WTC11 (cell line): Measurements from ENCODE around the gene GTF2I. TPM values are rescaled to one million over a fixed set of nuclear protein-coding genes. Genes with fewer than 3 reads are reported as not detected.
A peak's percentile ranks its signal among the peaks of the same experiment; 100 is the strongest.
"Not testable (repeated sequence)": the region's sequence is repeated elsewhere in the genome, so short reads cannot be mapped to it uniquely, and the experiment has no call there.

Source experiments
- ATAC-seq: fragments of 200-7000 bp; cut with Tn5 transposase; 2 replicates; pipeline ENCODE4 v1.10.0; 2021; ENCODE audit warnings: mild to moderate bottlenecking, moderate library complexity
- CTCF ChIA-PET: fragments of 300-600 bp; sonication (Branson Sonifier 250); formaldehyde crosslinking; loops from one replicate; lab custom pipeline; 2021; ENCODE audit warnings: antibody characterized with exemption; lab: Charles Lee
- POLR2A ChIA-PET: fragments of 350-600 bp; sonication (Branson Sonifier 250); formaldehyde crosslinking; loops from one replicate; lab custom pipeline; 2021; ENCODE audit warnings: antibody characterized with exemption; lab: Charles Lee
- DNase-seq: peaks from one replicate; pipeline ENCODE4 v3.0.0; 2021; ENCODE audit warnings: low spot score
- H3K27ac Mint-ChIP-seq: 2 replicates; pipeline ENCODE4 v1.8.0; 2021; ENCODE audit warnings: mixed read lengths
- H3K27me3 Mint-ChIP-seq: 2 replicates; pipeline ENCODE4 v1.8.0; 2021; ENCODE audit warnings: low read depth, mild to moderate bottlenecking, moderate library complexity, mixed read lengths
- H3K36me3 Mint-ChIP-seq: 2 replicates; pipeline ENCODE4 v1.8.0; 2021; ENCODE audit warnings: mixed read lengths
- H3K4me1 Mint-ChIP-seq: 2 replicates; pipeline ENCODE4 v1.8.0; 2022; ENCODE audit warnings: mixed read lengths
- H3K4me3 Mint-ChIP-seq: 2 replicates; pipeline ENCODE4 v1.8.0; 2021; ENCODE audit warnings: mild to moderate bottlenecking, moderate library complexity, mixed read lengths
- H3K9me3 Mint-ChIP-seq: 2 replicates; pipeline ENCODE4 v1.8.0; 2021; ENCODE audit warnings: mixed read lengths
- ELF4 ChIP-seq: sonication (generic); formaldehyde crosslinking; IDR thresholded peaks from 2 replicates; pipeline ENCODE4 v1.8.1; 2022; ENCODE audit warnings: low read depth, mild to moderate bottlenecking, moderate library complexity, missing genetic modification reagents
- IRF2 ChIP-seq: sonication (generic); formaldehyde crosslinking; IDR thresholded peaks from 2 replicates; pipeline ENCODE4 v1.8.0; 2022; ENCODE audit warnings: low read depth, missing genetic modification reagents, borderline replicate concordance
- KAT7 ChIP-seq: sonication (generic); formaldehyde crosslinking; IDR thresholded peaks from 2 replicates; pipeline ENCODE4 v1.8.1; 2023; ENCODE audit warnings: missing genetic modification reagents, mild to moderate bottlenecking, borderline replicate concordance
- NFYB ChIP-seq: sonication (generic); formaldehyde crosslinking; conservative IDR thresholded peaks from 2 replicates; pipeline ENCODE4 v1.8.0; 2022; ENCODE audit warnings: low read depth, missing genetic modification reagents
- SMAD4 ChIP-seq: sonication (generic); formaldehyde crosslinking; IDR thresholded peaks from 2 replicates; pipeline ENCODE4 v1.8.0; 2022; ENCODE audit warnings: mild to moderate bottlenecking, missing genetic modification reagents
- ZNF121 ChIP-seq: sonication (generic); formaldehyde crosslinking; IDR thresholded peaks from 2 replicates; pipeline ENCODE4 v1.8.0; 2023; ENCODE audit warnings: missing genetic modification reagents
- ZNF423 ChIP-seq: fragments of 250-450 bp; sonication (Bioruptor Pico); IDR thresholded peaks from 2 replicates; pipeline ENCODE4 v2.1.2; 2022; ENCODE audit warnings: mild to moderate bottlenecking, moderate library complexity
- total RNA-seq: library from RNA; stranded (reverse); gene quantifications from 3 replicates; pipeline ENCODE4 v1.2.3, GENCODE V29; 2021
- TF ChIP-seq, protein P1 (sequence below): sonication (generic); formaldehyde crosslinking; IDR thresholded peaks from 2 replicates; pipeline ENCODE4 v1.8.1; 2023; ENCODE audit warnings: mild to moderate bottlenecking, missing genetic modification reagents
- TF ChIP-seq, protein P2 (sequence below): sonication (generic); formaldehyde crosslinking; IDR thresholded peaks from 2 replicates; pipeline ENCODE4 v1.8.0; 2023; ENCODE audit warnings: mild to moderate bottlenecking, missing genetic modification reagents
- TF ChIP-seq, protein P3 (sequence below): sonication (generic); formaldehyde crosslinking; IDR thresholded peaks from 2 replicates; pipeline ENCODE4 v1.8.1; 2022; ENCODE audit warnings: low read depth, mild to moderate bottlenecking, moderate library complexity, missing genetic modification reagents, borderline replicate concordance
- TF ChIP-seq, protein P4 (sequence below): sonication (generic); formaldehyde crosslinking; conservative IDR thresholded peaks from 2 replicates; pipeline ENCODE4 v1.8.1; 2023; ENCODE audit warnings: mild to moderate bottlenecking, low read depth, missing genetic modification reagents, moderate library complexity
- TF ChIP-seq, protein P5 (sequence below): sonication (generic); formaldehyde crosslinking; IDR thresholded peaks from 2 replicates; pipeline ENCODE4 v1.8.1; 2022; ENCODE audit warnings: low read depth, missing genetic modification reagents, borderline replicate concordance

The GTF2I gene
- total RNA-seq, 1 experiment from 2014 or later, result 308 TPM

DNA sequence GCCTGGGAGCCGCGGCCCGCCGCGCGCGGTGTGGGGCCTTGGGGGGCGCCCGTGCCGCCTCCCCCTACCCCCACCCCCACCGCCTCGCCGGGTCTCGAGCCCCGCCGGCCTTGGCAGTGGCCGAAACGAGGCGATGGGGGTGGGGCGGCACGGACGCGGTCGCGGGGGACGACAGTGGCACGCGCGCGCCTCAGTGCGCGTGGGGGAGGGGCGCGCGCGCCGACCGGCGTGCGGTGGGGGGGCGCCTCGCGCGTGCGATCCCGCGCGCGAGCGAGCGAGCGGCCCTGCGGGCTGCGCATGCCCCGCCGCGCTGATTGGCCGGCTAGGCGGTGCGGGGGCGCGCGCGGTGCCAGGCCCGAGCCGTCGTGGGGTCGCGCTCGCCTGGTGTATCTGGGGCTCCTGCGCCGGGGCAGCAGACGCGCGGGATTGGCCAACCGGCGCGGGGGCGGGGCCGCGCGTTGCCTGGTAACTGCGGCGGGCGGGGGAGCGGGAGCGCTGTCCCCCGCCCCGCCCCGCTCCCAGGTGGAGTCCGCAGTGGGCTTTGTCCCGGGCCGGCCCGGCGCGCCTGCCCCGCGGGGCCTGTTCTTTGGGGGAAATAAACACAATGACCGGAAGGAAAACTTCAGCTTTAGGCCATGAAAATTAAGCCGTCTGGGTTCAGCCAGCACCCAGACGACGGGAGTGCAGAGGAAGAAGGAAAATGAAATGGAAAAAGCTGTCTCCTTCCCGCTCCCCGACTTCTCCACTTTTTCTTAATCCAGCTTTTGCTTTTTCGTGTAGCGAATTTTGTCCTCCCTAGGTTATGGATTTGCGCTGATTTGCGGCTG, 873 bp downstream of the GTF2I start (continued):
- TF ChIP-seq SMAD4 (CRISPR knock-in tag), result no peak
- TF ChIP-seq, protein P1, sequence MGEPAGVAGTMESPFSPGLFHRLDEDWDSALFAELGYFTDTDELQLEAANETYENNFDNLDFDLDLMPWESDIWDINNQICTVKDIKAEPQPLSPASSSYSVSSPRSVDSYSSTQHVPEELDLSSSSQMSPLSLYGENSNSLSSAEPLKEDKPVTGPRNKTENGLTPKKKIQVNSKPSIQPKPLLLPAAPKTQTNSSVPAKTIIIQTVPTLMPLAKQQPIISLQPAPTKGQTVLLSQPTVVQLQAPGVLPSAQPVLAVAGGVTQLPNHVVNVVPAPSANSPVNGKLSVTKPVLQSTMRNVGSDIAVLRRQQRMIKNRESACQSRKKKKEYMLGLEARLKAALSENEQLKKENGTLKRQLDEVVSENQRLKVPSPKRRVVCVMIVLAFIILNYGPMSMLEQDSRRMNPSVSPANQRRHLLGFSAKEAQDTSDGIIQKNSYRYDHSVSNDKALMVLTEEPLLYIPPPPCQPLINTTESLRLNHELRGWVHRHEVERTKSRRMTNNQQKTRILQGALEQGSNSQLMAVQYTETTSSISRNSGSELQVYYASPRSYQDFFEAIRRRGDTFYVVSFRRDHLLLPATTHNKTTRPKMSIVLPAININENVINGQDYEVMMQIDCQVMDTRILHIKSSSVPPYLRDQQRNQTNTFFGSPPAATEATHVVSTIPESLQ (CRISPR knock-in tag), result no peak
- no peak for TF ChIP-seq IRF2 (CRISPR knock-in tag)
- TF ChIP-seq ZNF121 (CRISPR knock-in tag), result peak; percentile 97
- TF ChIP-seq KAT7 (CRISPR knock-in tag), result no peak
- peak; percentile 81 for TF ChIP-seq NFYB (CRISPR knock-in tag)

DNA sequence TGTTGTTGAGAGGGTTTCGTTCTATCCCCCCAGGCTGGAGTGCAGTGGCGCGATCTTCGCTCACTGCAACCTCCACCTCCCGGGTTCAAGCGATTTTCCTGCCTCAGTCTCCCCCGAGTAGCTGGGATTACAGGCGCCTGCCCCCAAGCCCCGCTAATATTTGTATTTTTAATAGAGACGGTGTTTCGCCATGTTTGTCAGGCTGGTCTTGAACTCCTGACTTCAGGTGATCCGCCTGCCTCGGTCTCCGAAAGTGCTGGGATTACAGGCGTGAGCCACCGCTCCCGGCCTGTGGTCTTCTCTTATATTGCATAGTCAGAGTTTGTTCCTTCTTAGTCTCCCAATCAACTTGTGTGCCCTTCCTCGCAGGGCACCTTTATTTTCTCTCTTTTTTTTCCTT, 2.7 kb downstream of the GTF2I start:
- H3K9me3 Mint-ChIP-seq, ATAC-seq, H3K27me3 Mint-ChIP-seq, CTCF ChIA-PET, H3K36me3 Mint-ChIP-seq: not testable (repeated sequence)
- POLR2A ChIA-PET, result interaction anchor here (0.7 kb wide), 2 partner anchors 13 to 33 kb away, joined by 3 read pairs; no protein-coding TSS in a partner anchor
- peaks cover 57% of the 10 kb centered on the region for H3K4me1 Mint-ChIP-seq
- H3K4me3 Mint-ChIP-seq, result peak overlapping the region; percentile 87
- DNase-seq, result peak; percentile 11
- peak overlapping the region; percentile 100 for H3K27ac Mint-ChIP-seq

DNA sequence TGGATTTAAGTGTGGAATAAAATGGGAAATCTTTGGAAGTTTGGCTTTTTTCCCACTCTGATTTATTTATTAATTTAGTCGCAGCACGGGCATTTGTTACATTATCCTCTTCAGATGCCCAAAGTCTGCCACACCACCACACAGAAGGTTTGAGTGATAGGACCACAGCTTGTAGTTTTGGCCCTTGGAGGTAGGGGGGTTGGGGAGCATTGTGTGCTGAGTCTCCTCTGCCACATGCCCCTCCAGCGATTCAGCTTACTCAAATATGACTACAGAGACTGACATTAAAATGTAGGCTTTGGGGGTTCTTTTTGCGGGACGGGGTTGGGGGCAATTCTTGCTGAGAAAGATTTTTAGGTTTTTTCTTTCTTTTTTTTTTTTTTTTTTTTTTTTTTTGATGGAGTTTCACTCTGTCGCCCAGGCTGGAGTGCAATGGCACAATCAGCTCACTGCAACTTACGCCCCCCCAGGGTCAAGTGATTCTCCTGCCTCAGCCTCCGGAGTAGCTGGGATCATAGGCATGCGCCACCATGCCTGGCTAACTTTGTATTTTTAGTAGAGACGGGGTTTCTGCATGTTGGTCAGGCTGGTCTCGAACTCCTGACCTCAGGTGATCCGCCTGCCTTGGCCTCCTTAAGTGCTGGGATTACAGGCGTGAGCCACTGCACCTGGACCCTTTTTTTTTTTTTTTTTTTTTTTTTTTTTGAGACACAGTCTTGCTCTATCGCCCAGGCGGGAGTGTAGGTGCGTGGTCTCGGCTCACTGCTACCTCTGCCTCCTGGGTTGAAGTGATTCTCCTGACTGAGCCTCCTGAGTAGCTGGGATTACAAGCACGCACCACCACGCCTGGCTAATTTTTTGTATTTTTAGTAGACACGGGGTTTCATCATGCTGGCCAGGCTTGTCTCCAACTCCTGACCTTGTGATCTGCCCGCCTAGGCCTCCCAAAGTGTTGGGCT, 4.6 kb downstream of the GTF2I start:
- not testable (repeated sequence) for H3K9me3 Mint-ChIP-seq, H3K27me3 Mint-ChIP-seq, ATAC-seq
- ChIA-PET CTCF (interaction anchor here (0.6 to 1.3 kb wide), 5 partner anchors 9 to 890 kb away, joined by 3 read pairs; no protein-coding TSS in a partner anchor), POLR2A (interaction anchor here (0.5 kb wide), 1 partner anchor 36 kb away, joined by 3 read pairs; no protein-coding TSS in a partner anchor)
- Mint-ChIP-seq H3K36me3 (peaks cover 19% of the 10 kb centered on the region), H3K4me1 (peaks cover 51% of the 10 kb centered on the region), H3K4me3 (peak overlapping the region; percentile 87), H3K27ac (peak overlapping the region; percentile 95)
- peak; percentile 14 for DNase-seq

DNA sequence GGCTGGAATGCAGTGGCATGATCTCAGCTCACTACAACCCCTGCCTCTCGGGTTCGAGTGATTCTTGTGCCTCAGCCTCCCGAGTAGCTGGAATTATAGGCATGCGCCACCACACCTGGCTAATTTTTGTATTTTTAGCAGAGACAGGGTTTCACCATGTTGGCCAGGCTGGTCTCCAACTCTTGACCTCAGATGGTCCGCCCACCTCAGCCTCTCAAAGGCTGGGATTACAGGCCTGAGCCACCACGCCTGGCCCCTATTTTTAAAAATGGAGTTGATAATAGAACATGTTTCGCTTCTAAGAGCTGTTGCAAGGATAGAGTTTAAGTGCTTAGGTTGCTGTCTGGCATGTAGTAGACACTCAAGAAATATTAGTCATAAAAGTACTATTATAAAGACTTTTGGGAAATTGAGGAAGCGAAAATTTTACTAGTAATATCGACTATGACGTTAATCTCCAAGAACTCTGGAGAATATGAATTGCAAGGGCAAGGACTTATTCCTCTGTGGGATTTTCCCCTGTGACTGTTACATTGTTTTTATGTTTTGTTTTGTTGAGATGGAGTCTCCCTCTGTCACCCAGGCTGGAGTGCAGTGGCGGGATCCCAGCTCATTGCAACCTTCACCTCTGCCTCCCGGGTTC, 7.9 kb downstream of the GTF2I start:
- no peaks in the 10 kb centered on the region for H3K27me3 Mint-ChIP-seq
- H3K4me1 Mint-ChIP-seq, result peaks cover 53% of the 10 kb centered on the region
- no peak for ATAC-seq
- ChIA-PET CTCF (no interaction called here), POLR2A (no interaction called here)
- DNase-seq, result peak; percentile 3
- H3K36me3 Mint-ChIP-seq, result peaks cover 33% of the 10 kb centered on the region
- no peaks in the 10 kb centered on the region for H3K9me3 Mint-ChIP-seq
- H3K27ac Mint-ChIP-seq, result peak overlapping the region; percentile 70
- H3K4me3 Mint-ChIP-seq, result no peak overlapping the region
- TF ChIP-seq, protein P2, sequence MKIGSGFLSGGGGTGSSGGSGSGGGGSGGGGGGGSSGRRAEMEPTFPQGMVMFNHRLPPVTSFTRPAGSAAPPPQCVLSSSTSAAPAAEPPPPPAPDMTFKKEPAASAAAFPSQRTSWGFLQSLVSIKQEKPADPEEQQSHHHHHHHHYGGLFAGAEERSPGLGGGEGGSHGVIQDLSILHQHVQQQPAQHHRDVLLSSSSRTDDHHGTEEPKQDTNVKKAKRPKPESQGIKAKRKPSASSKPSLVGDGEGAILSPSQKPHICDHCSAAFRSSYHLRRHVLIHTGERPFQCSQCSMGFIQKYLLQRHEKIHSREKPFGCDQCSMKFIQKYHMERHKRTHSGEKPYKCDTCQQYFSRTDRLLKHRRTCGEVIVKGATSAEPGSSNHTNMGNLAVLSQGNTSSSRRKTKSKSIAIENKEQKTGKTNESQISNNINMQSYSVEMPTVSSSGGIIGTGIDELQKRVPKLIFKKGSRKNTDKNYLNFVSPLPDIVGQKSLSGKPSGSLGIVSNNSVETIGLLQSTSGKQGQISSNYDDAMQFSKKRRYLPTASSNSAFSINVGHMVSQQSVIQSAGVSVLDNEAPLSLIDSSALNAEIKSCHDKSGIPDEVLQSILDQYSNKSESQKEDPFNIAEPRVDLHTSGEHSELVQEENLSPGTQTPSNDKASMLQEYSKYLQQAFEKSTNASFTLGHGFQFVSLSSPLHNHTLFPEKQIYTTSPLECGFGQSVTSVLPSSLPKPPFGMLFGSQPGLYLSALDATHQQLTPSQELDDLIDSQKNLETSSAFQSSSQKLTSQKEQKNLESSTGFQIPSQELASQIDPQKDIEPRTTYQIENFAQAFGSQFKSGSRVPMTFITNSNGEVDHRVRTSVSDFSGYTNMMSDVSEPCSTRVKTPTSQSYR (CRISPR knock-in tag), result no peak
- TF ChIP-seq, protein P3, sequence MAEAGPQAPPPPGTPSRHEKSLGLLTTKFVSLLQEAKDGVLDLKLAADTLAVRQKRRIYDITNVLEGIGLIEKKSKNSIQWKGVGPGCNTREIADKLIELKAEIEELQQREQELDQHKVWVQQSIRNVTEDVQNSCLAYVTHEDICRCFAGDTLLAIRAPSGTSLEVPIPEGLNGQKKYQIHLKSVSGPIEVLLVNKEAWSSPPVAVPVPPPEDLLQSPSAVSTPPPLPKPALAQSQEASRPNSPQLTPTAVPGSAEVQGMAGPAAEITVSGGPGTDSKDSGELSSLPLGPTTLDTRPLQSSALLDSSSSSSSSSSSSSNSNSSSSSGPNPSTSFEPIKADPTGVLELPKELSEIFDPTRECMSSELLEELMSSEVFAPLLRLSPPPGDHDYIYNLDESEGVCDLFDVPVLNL (CRISPR knock-in tag), result no peak
- TF ChIP-seq, protein P1 (CRISPR knock-in tag), result no peak
- TF ChIP-seq, protein P4, sequence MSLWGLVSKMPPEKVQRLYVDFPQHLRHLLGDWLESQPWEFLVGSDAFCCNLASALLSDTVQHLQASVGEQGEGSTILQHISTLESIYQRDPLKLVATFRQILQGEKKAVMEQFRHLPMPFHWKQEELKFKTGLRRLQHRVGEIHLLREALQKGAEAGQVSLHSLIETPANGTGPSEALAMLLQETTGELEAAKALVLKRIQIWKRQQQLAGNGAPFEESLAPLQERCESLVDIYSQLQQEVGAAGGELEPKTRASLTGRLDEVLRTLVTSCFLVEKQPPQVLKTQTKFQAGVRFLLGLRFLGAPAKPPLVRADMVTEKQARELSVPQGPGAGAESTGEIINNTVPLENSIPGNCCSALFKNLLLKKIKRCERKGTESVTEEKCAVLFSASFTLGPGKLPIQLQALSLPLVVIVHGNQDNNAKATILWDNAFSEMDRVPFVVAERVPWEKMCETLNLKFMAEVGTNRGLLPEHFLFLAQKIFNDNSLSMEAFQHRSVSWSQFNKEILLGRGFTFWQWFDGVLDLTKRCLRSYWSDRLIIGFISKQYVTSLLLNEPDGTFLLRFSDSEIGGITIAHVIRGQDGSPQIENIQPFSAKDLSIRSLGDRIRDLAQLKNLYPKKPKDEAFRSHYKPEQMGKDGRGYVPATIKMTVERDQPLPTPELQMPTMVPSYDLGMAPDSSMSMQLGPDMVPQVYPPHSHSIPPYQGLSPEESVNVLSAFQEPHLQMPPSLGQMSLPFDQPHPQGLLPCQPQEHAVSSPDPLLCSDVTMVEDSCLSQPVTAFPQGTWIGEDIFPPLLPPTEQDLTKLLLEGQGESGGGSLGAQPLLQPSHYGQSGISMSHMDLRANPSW, result no peak
- TF ChIP-seq, protein P5, sequence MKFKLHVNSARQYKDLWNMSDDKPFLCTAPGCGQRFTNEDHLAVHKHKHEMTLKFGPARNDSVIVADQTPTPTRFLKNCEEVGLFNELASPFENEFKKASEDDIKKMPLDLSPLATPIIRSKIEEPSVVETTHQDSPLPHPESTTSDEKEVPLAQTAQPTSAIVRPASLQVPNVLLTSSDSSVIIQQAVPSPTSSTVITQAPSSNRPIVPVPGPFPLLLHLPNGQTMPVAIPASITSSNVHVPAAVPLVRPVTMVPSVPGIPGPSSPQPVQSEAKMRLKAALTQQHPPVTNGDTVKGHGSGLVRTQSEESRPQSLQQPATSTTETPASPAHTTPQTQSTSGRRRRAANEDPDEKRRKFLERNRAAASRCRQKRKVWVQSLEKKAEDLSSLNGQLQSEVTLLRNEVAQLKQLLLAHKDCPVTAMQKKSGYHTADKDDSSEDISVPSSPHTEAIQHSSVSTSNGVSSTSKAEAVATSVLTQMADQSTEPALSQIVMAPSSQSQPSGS (CRISPR knock-in tag), result no peak
- TF ChIP-seq ELF4 (CRISPR knock-in tag), result no peak
- no peak for TF ChIP-seq ZNF423 (CRISPR knock-in tag)
